Thyroid gland (tissue), 4 donors: ENCODE measurements around the gene LIFR.

ENCODE experiments used
- CTCF ChIP-seq, 6 experiments: fragments of 200-600 bp in 3 of 6; fragments of 450-650 bp in 3 of 6; sonication (generic) in 3 of 6; IDR thresholded peaks; one replicate each; pipeline ENCODE4 v1.5.1; 2016 to 2019; ENCODE audit warnings: antibody characterized with exemption in 6 of 6, mild to moderate bottlenecking in 2 of 6, inconsistent platforms in 1 of 6, moderate library complexity in 1 of 6
- POLR2A ChIP-seq, 2 donors: fragments of 450-650 bp; IDR thresholded peaks; one replicate each; pipeline ENCODE4 v1.6.1; 2017; ENCODE audit warnings: antibody characterized with exemption in 2 of 2, mild to moderate bottlenecking in 2 of 2, moderate library complexity in 1 of 2

- TF ChIP-seq CTCF (IDR thresholded peaks at IDR 0.05) = no peak
- TF ChIP-seq POLR2A (IDR thresholded peaks at IDR 0.05) = no peak
Measured at GRCh38 chr5:38465061-38465460, 91.4 kb downstream of the LIFR start.
